Endothelial cell of umbilical vein (primary cell): ENCODE results near the gene SDCBP2. TPM values are rescaled to one million over a fixed set of nuclear protein-coding genes. Genes with fewer than 3 reads are reported as not detected.

Experiments
- BruUV-seq: library from RNA; stranded (reverse); fragments of 400-500 nt; replicated peaks from 2 replicates; lab custom pipeline; 2021; lab: Mats Ljungman, UMichigan
- CTCF ChIA-PET: fragments of 300-600, 350-600 bp; sonication (Branson Sonifier 250); formaldehyde crosslinking; loops from one replicate; lab custom pipeline; 2021; ENCODE audit warnings: antibody characterized with exemption, inconsistent platforms; lab: Charles Lee
- POLR2A ChIA-PET: fragments of 300-600, 350-600 bp; sonication (Branson Sonifier 250); formaldehyde crosslinking; loops from one replicate; lab custom pipeline; 2021; ENCODE audit warnings: antibody characterized with exemption, inconsistent platforms; lab: Charles Lee
- DNase-seq: peaks from one replicate; pipeline ENCODE4 v3.0.0-alpha.2; 2011; ENCODE audit warnings: low read depth, low spot score
- FAIRE-seq: peaks from 2 replicates; lab custom pipeline; 2011; peaks lifted over from hg19 to GRCh38; lab: Jason Lieb, UNC
- H2AFZ ChIP-seq: 2 replicates; pipeline ENCODE4 v1.6.0; 2012; ENCODE audit warnings: low read depth, low read length, control low read depth, inconsistent platforms
- H3K27ac ChIP-seq: 2 replicates; pipeline ENCODE4 v1.5.1; 2011; ENCODE audit warnings: low read depth, mild to moderate bottlenecking, control low read depth, low read length, moderate library complexity; ENCODE audit not compliant: insufficient read depth
- H3K27me3 ChIP-seq, 2 experiments: 2 replicates each; pipeline versions ENCODE4 v1.6.0 to v1.6.1; 2011; ENCODE audit warnings: low read length in 2 of 2, mixed read lengths in 1 of 2; ENCODE audit not compliant: control insufficient read depth in 2 of 2, insufficient read depth in 2 of 2
- H3K36me3 ChIP-seq, 2 experiments: 2 replicates in 1 of 2; 3 replicates in 1 of 2; pipeline ENCODE4 v1.5.1; 2011; ENCODE audit warnings: low read length in 2 of 2, mild to moderate bottlenecking in 1 of 2, moderate library complexity in 1 of 2; ENCODE audit not compliant: control insufficient read depth in 2 of 2, insufficient read depth in 2 of 2; ENCODE audit errors: extremely low read depth in 1 of 2
- H3K4me1 ChIP-seq: 3 replicates; pipeline ENCODE4 v1.5.1; 2011; ENCODE audit warnings: mild to moderate bottlenecking, low read length; ENCODE audit not compliant: control insufficient read depth, insufficient read depth; ENCODE audit errors: extremely low read depth
- H3K4me2 ChIP-seq: 2 replicates; pipeline ENCODE4 v1.6.1; 2011; ENCODE audit warnings: low read length, control low read depth, mixed read lengths; ENCODE audit not compliant: insufficient read depth
- H3K4me3 ChIP-seq, 3 experiments: fragments of 200-600 bp in 1 of 3; sonication (generic), shearing (Covaris generic) in 1 of 3; replicated peaks in 1 of 3; 2 replicates each; pipeline ENCODE4 v1.5.1; 2011 to 2016; ENCODE audit warnings: control low read depth in 3 of 3, low read length in 3 of 3, mild to moderate bottlenecking in 2 of 3, inconsistent platforms in 1 of 3, low read depth in 1 of 3, moderate library complexity in 1 of 3; ENCODE audit not compliant: insufficient read depth in 1 of 3
- H3K79me2 ChIP-seq: 2 replicates; pipeline ENCODE4 v1.6.0; 2012; ENCODE audit warnings: low read length, inconsistent platforms; ENCODE audit not compliant: control insufficient read depth, insufficient read depth
- H3K9ac ChIP-seq: replicated peaks from 2 replicates; pipeline ENCODE3; 2011; ENCODE audit warnings: low read length, control low read depth; ENCODE audit not compliant: insufficient read depth; ENCODE audit errors: extremely low read depth
- H3K9me1 ChIP-seq: replicated peaks from 3 replicates; pipeline ENCODE4 v1.6.0; 2011; ENCODE audit warnings: mild to moderate bottlenecking, low read length; ENCODE audit not compliant: control insufficient read depth, insufficient read depth; ENCODE audit errors: extremely low read depth
- H3K9me3 ChIP-seq: replicated peaks from 2 replicates; pipeline ENCODE4 v1.5.1; 2012; ENCODE audit warnings: low read length, inconsistent platforms; ENCODE audit not compliant: control insufficient read depth, insufficient read depth
- H4K20me1 ChIP-seq: replicated peaks from 2 replicates; pipeline ENCODE3; 2011; ENCODE audit warnings: mild to moderate bottlenecking, low read length; ENCODE audit not compliant: control insufficient read depth, insufficient read depth; ENCODE audit errors: extremely low read depth
- CTCF ChIP-seq, 2 donors: IDR thresholded peaks; 1 replicate in 1 of 2; 2 replicates in 1 of 2; pipeline ENCODE4 v1.5.1; 2011; ENCODE audit warnings: low read length in 2 of 2, mild to moderate bottlenecking in 2 of 2, moderate library complexity in 2 of 2, control low read depth in 1 of 2, inconsistent platforms in 1 of 2, low read depth in 1 of 2; ENCODE audit not compliant: insufficient read depth in 1 of 2; ENCODE audit errors: extremely low read depth in 1 of 2
- EZH2 ChIP-seq: IDR thresholded peaks from 2 replicates; pipeline ENCODE4 v1.6.1; 2012; ENCODE audit warnings: borderline replicate concordance, low read depth, mild to moderate bottlenecking, moderate library complexity, low read length, inconsistent platforms; ENCODE audit not compliant: severe bottlenecking
- FOS ChIP-seq: IDR thresholded peaks from 2 replicates; pipeline ENCODE4 v1.6.1; 2011; ENCODE audit warnings: mild to moderate bottlenecking, low read length, moderate library complexity, borderline replicate concordance; ENCODE audit not compliant: insufficient read depth
- GATA2 ChIP-seq: IDR thresholded peaks from 2 replicates; pipeline ENCODE4 v1.7.0; 2011; ENCODE audit warnings: low read depth, mild to moderate bottlenecking, moderate library complexity, mixed read lengths, low read length; ENCODE audit not compliant: insufficient read length, insufficient read depth
- JUN ChIP-seq: IDR thresholded peaks from 2 replicates; pipeline ENCODE4 v1.6.1; 2011; ENCODE audit warnings: borderline replicate concordance, low read depth; ENCODE audit not compliant: insufficient read length, insufficient read depth
- MYC ChIP-seq: IDR thresholded peaks from one replicate; pipeline ENCODE4 v1.6.1; 2011; ENCODE audit warnings: mild to moderate bottlenecking, low read depth, low read length
- POLR2A ChIP-seq: IDR thresholded peaks from 2 replicates; pipeline ENCODE4 v1.6.1; 2012; ENCODE audit warnings: low read depth, mild to moderate bottlenecking, control low read depth, low read length
- POLR2AphosphoS5 ChIP-seq: IDR thresholded peaks from 2 replicates; pipeline ENCODE4 v1.6.1; 2012; ENCODE audit warnings: low read depth, mild to moderate bottlenecking, control low read depth, low read length, moderate library complexity; ENCODE audit not compliant: insufficient read depth
- dilution Hi-C: fragments of 300-500 bp; cut with MboI; formaldehyde crosslinking; loops from one replicate; pipeline ENCODE4 v1.15.0; 2019; ENCODE audit warnings: low sequenced_read_pairs; ENCODE audit not compliant: extremely low pct_ligation_motif_present
- intact Hi-C: fragments of 100-400 bp; cut with micrococcal nuclease; formaldehyde crosslinking; loops from one replicate; pipeline ENCODE4 v1.10.0; 2022
- polyA plus RNA-seq, 4 experiments: library from polyadenylated mRNA; depleted of rRNA in 3 of 4; stranded (reverse) in 3 of 4; unstranded in 1 of 4; fragments of >200 nt; gene quantifications; 2 replicates each; pipeline versions ENCODE4 v1.2.1 to v1.2.3, GENCODE V29; 2011 to 2012; ENCODE audit warnings: missing spikeins in 1 of 4
- total RNA-seq: library from RNA; stranded (reverse); gene quantifications from 2 replicates; pipeline ENCODE4 v1.2.3, GENCODE V29; 2021
- TF ChIP-seq, protein P1 (sequence below): IDR thresholded peaks from 2 replicates; pipeline ENCODE4 v1.6.1; 2011; ENCODE audit not compliant: insufficient read depth, insufficient read length

Gene SDCBP2
- total and polyA plus RNA-seq, 2 donors (not counting 3 experiments of a cell fraction or from before 2014, with no cell fraction given): 6.9 to 9.0 TPM

GRCh38 chr20:1334370-1334731 lies 5.4 kb upstream of the SDCBP2 start:
- Histone ChIP-seq H3K9me1 (no peaks in the 10 kb centered on the region), H3K4me1 (peaks cover 61% of the 10 kb centered on the region), H3K4me2 (no peak overlapping the region), H3K9ac (no peak overlapping the region), H3K4me3 (no peak overlapping the region), H3K27ac (no peak overlapping the region), H3K27me3 (no peaks in the 10 kb centered on the region), H2AFZ (no peak overlapping the region), H3K79me2 (peaks cover 11% of the 10 kb centered on the region), H3K36me3 (no peaks in the 10 kb centered on the region), H4K20me1 (no peaks in the 10 kb centered on the region), H3K9me3 (no peaks in the 10 kb centered on the region)
- FAIRE-seq (no peak), DNase-seq (no peak)
- intact Hi-C loops (no loop called here), dilution Hi-C loops (no loop called here)
- no peak for TF ChIP-seq POLR2AphosphoS5
- no peak for TF ChIP-seq POLR2A
- no peak for TF ChIP-seq GATA2
- no peak for TF ChIP-seq JUN
- TF ChIP-seq FOS: no peak
- TF ChIP-seq, protein P1, sequence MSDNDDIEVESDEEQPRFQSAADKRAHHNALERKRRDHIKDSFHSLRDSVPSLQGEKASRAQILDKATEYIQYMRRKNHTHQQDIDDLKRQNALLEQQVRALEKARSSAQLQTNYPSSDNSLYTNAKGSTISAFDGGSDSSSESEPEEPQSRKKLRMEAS: no peak
- no peak for TF ChIP-seq MYC
- TF ChIP-seq EZH2: no peak
- TF ChIP-seq CTCF (IDR thresholded peaks at IDR 0.05; ENCODE audit: extremely low read depth in 1 of 2, insufficient read depth in 1 of 2, low read depth in 1 of 2, low read length in 2 of 2): no peak
- ChIA-PET CTCF (no interaction called here), POLR2A (no interaction called here)
- BruUV-seq: no TSS peak
